MCF 10A (cell line): Measurements from ENCODE around the gene ANKRD13A. TPM values are rescaled to one million over a fixed set of nuclear protein-coding genes. Genes with fewer than 3 reads are reported as not detected.
A peak's percentile ranks its signal among the peaks of the same experiment; 100 is the strongest.

Experiments used
- BruUV-seq: library from RNA; stranded (reverse); fragments of 400-500 nt; replicated peaks from 2 replicates; lab custom pipeline; 2021; lab: Mats Ljungman, UMichigan
- CTCF ChIA-PET: fragments of 300-600 bp; sonication (Branson Sonifier 250); formaldehyde crosslinking; extraction: SDS; loops from one replicate; lab custom pipeline; 2021; ENCODE audit warnings: antibody characterized with exemption, inconsistent platforms; lab: Yijun Ruan, JAX
- POLR2A ChIA-PET: fragments of 300-600, 350-650 bp; sonication (Branson Sonifier 250); formaldehyde crosslinking; extraction: SDS; loops from one replicate; lab custom pipeline; 2020; ENCODE audit warnings: antibody characterized with exemption, inconsistent platforms; lab: Yijun Ruan, JAX
- DNase-seq: peaks from one replicate; pipeline ENCODE4 v3.0.0-alpha.2; 2018; ENCODE audit not compliant: unreplicated experiment
- H3K27ac Mint-ChIP-seq: one replicate; pipeline ENCODE4 v1.8.0; 2022; ENCODE audit warnings: mild to moderate bottlenecking, low read depth, mixed read lengths; ENCODE audit not compliant: unreplicated experiment
- H3K27me3 Mint-ChIP-seq: one replicate; pipeline ENCODE4 v1.8.0; 2022; ENCODE audit warnings: mixed read lengths; ENCODE audit not compliant: insufficient read depth, unreplicated experiment
- H3K36me3 Mint-ChIP-seq: one replicate; pipeline ENCODE4 v1.8.0; 2022; ENCODE audit warnings: mild to moderate bottlenecking, moderate library complexity, mixed read lengths; ENCODE audit not compliant: insufficient read depth, unreplicated experiment
- H3K4me1 Mint-ChIP-seq: one replicate; pipeline ENCODE4 v1.8.0; 2022; ENCODE audit warnings: mixed read lengths; ENCODE audit not compliant: insufficient read depth, unreplicated experiment
- H3K4me3 Mint-ChIP-seq: one replicate; pipeline ENCODE4 v1.8.0; 2022; ENCODE audit warnings: mild to moderate bottlenecking, moderate library complexity, mixed read lengths; ENCODE audit not compliant: unreplicated experiment
- H3K9me3 Mint-ChIP-seq: one replicate; pipeline ENCODE4 v1.8.0; 2022; ENCODE audit warnings: mixed read lengths; ENCODE audit not compliant: unreplicated experiment
- intact Hi-C: fragments of 100-400 bp; cut with micrococcal nuclease; formaldehyde crosslinking; loops from 2 replicates; pipeline ENCODE4 v1.14.1; 2022
- total RNA-seq: library from RNA; stranded (reverse); gene quantifications from 2 replicates; pipeline ENCODE4 v1.2.3, GENCODE V29; 2022
- TF ChIP-seq, protein P1 (sequence below): fragments of 200-600 bp; IDR thresholded peaks from one replicate; pipeline ENCODE4 v1.8.0; 2022; ENCODE audit warnings: antibody characterized with exemption, mild to moderate bottlenecking; ENCODE audit not compliant: unreplicated experiment

ANKRD13A gene
- total RNA-seq, 1 experiment from 2014 or later, result 32.5 TPM

DNA sequence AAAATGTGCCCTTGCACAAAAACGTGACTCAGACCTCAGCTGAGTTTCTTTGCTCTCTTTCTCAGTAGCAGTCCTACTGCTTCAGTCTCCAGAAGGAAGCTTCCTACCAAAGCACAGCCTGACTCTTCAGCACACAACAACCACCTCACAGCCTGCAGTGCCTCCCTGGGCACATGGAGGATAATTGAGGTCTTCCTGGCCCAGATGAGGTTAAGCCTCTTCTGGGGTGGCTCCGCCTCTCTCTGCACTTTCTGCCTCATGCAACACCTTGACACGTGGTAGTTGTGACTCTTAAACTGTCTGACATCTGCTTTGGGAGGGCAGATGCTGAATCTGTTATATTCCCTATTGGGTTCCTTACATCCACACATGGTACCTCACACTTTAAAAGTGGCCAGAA lies 36.8 kb upstream of the ANKRD13A start:
- ChIA-PET CTCF (interaction anchor here (0.6 kb wide), 1 partner anchor 44 kb away, joined by 3 read pairs; no protein-coding TSS in a partner anchor), POLR2A (interaction anchor here (1.1 kb wide), 1 partner anchor 30 kb away, joined by 4 read pairs; no protein-coding TSS in a partner anchor)
- Mint-ChIP-seq H3K4me3 (no peak overlapping the region), H3K36me3 (peaks cover 59% of the 10 kb centered on the region), H3K4me1 (no peaks in the 10 kb centered on the region), H3K27ac (no peak overlapping the region), H3K27me3 (no peaks in the 10 kb centered on the region), H3K9me3 (no peaks in the 10 kb centered on the region)
- TF ChIP-seq, protein P1, sequence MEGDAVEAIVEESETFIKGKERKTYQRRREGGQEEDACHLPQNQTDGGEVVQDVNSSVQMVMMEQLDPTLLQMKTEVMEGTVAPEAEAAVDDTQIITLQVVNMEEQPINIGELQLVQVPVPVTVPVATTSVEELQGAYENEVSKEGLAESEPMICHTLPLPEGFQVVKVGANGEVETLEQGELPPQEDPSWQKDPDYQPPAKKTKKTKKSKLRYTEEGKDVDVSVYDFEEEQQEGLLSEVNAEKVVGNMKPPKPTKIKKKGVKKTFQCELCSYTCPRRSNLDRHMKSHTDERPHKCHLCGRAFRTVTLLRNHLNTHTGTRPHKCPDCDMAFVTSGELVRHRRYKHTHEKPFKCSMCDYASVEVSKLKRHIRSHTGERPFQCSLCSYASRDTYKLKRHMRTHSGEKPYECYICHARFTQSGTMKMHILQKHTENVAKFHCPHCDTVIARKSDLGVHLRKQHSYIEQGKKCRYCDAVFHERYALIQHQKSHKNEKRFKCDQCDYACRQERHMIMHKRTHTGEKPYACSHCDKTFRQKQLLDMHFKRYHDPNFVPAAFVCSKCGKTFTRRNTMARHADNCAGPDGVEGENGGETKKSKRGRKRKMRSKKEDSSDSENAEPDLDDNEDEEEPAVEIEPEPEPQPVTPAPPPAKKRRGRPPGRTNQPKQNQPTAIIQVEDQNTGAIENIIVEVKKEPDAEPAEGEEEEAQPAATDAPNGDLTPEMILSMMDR, result no peak
- intact Hi-C loops, result no loop called here
- no TSS peak for BruUV-seq
- DNase-seq, result no peak

DNA sequence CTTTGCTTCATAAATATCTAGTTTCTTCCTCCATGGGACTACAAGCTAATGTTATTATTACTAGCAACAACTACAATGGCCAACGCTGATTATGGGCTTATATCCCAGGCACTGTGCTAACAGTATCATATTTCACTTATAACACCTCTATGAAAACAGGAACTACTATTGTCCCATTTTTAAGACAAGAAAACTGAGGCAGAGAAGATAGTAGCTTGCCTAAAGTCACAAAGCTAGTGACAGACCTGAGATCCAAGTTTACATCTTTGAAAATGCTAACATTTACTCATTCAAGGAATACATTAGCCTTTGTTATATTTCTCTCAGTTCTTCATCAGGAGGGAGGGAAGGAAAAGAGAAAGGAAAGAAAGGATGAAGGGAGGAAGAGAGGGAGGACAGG lies 35.9 kb upstream of the ANKRD13A start:
- H3K4me1 Mint-ChIP-seq, result no peaks in the 10 kb centered on the region
- DNase-seq, result no peak
- H3K9me3 Mint-ChIP-seq, result no peaks in the 10 kb centered on the region
- intact Hi-C loops, result no loop called here
- H3K27me3 Mint-ChIP-seq, result no peaks in the 10 kb centered on the region
- CTCF ChIA-PET, result interaction anchor here (0.9 kb wide), 1 partner anchor 10 kb away, joined by 3 read pairs; no protein-coding TSS in a partner anchor
- BruUV-seq, result no TSS peak
- TF ChIP-seq, protein P1, result no peak
- peaks cover 63% of the 10 kb centered on the region for H3K36me3 Mint-ChIP-seq
- no peak overlapping the region for H3K4me3 Mint-ChIP-seq
- no peak overlapping the region for H3K27ac Mint-ChIP-seq
- POLR2A ChIA-PET, result interaction anchor here (0.6 to 1.1 kb wide), 4 partner anchors 25 to 318 kb away, joined by 3 to 4 read pairs (median 3); partner anchors contain the start of gene ATP2A2

DNA sequence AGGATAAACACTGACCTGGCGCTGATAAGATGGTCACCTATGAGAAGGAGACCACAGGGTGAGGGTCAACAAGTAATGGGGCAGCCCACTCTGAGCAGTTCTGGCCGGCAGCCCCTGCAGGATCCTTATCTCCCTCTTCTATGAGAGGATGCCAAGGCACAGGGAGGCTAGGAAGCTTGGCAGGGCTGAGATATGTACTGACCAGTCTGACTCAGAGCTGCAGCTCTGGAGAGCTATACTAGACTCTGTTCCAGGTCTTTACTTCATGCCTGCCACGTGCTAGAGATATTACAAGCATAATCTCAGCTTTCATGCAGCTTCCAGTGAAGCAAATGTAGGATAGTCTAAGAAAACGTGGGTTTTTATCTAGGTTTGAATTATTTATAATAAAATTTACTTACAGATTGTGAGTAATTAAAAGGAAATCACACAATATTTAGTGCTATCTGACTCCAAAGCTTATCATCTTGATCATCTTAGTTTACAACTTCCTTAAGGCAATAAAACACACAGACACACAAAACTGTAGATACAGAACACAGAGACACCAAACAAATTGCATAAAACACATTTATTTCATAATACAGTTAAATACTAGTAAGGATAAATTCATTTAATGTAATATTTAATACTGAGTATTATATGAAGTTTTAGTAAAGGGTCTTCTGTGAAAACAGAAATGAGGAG lies 35.3 kb upstream of the ANKRD13A start:
- POLR2A ChIA-PET, result interaction anchor here (0.7 to 0.9 kb wide), 2 partner anchors 29 to 318 kb away, joined by 3 read pairs; partner anchors contain the start of gene ATP2A2
- Mint-ChIP-seq H3K4me3 (no peak overlapping the region), H3K27ac (peak overlapping the region; percentile 49), H3K27me3 (no peaks in the 10 kb centered on the region), H3K4me1 (no peaks in the 10 kb centered on the region), H3K36me3 (peaks cover 60% of the 10 kb centered on the region), H3K9me3 (no peaks in the 10 kb centered on the region)
- TF ChIP-seq, protein P1, result no peak
- CTCF ChIA-PET, result interaction anchor here (0.6 to 0.9 kb wide), 2 partner anchors 9 to 48 kb away, joined by 3 read pairs; no protein-coding TSS in a partner anchor
- BruUV-seq, result no TSS peak
- DNase-seq, result no peak
- intact Hi-C loops, result no loop called here

DNA sequence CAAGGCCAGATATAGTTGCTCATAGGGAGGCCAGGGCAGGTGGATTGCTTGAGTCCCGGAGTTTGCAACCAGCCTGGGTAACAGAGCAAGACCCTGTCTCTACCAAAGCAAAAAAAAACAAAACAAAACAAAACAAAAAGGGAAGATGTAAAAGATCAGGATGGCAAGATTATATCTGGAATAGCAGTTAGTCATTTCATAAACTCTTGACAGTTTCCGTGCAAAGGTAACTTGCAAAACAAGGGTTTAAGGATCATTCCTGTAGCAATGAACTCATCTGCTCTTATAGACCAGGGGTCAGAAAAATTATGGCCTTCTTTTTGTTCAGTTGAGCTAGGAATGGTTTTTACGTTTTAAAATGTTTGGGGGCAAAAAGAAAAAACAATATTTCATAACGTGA lies 32.7 kb upstream of the ANKRD13A start:
- BruUV-seq, result no TSS peak
- H3K27me3 Mint-ChIP-seq, result no peaks in the 10 kb centered on the region
- peaks cover 59% of the 10 kb centered on the region for H3K36me3 Mint-ChIP-seq
- TF ChIP-seq, protein P1, result no peak
- H3K4me1 Mint-ChIP-seq, result no peaks in the 10 kb centered on the region
- no peak for DNase-seq
- no peak overlapping the region for H3K4me3 Mint-ChIP-seq
- no peak overlapping the region for H3K27ac Mint-ChIP-seq
- no peaks in the 10 kb centered on the region for H3K9me3 Mint-ChIP-seq
- ChIA-PET CTCF (no interaction called here), POLR2A (no interaction called here)
- intact Hi-C loops, result no loop called here
